Thoracic aorta (tissue), 2 donors: Measurements from ENCODE around the gene G3BP2. TPM values are rescaled to one million over a fixed set of nuclear protein-coding genes. Genes with fewer than 3 reads are reported as not detected.
"Not testable (repeated sequence)": the region's sequence is repeated elsewhere in the genome, so short reads cannot be mapped to it uniquely, and the experiment has no call there.

Experiments used
- ATAC-seq: fragments of 150-250 bp; one replicate; pipeline ENCODE4 v1.8.0; 2017; ENCODE audit warnings: low read depth; ENCODE audit not compliant: insufficient number of reproducible peaks, low FRiP score
- DNase-seq: peaks from one replicate; pipeline ENCODE4 v3.0.0-alpha.2; 2020; ENCODE audit warnings: low spot score
- H3K27ac ChIP-seq, 2 donors: fragments of 200-600 bp; sonication (generic); 1 replicate in 1 of 2; 2 replicates in 1 of 2; pipeline ENCODE4 v1.5.1; 2016; ENCODE audit warnings: mild to moderate bottlenecking in 2 of 2, moderate library complexity in 2 of 2
- H3K27me3 ChIP-seq: fragments of 200-600 bp; sonication (generic); replicated peaks from 2 replicates; pipeline ENCODE4 v1.6.0; 2016; ENCODE audit warnings: mild to moderate bottlenecking; ENCODE audit not compliant: insufficient read depth
- H3K36me3 ChIP-seq: fragments of 200-600 bp; sonication (generic); one replicate; pipeline ENCODE4 v1.5.1; 2016
- H3K4me1 ChIP-seq, 2 donors: fragments of 200-600 bp; sonication (generic); 1 replicate in 1 of 2; 2 replicates in 1 of 2; pipeline versions ENCODE4 v1.5.1 to v1.6.0; 2016; ENCODE audit warnings: low read depth in 2 of 2, mild to moderate bottlenecking in 1 of 2; ENCODE audit not compliant: control insufficient read depth in 1 of 2
- H3K4me3 ChIP-seq: fragments of 200-600 bp; sonication (generic); 2 replicates; pipeline ENCODE4 v1.5.1; 2016; ENCODE audit warnings: mild to moderate bottlenecking
- H3K9me3 ChIP-seq: fragments of 200-600 bp; sonication (generic); 2 replicates; pipeline ENCODE4 v1.5.1; 2016
- CTCF ChIP-seq: fragments of 200-600 bp; sonication (generic); IDR thresholded peaks from one replicate; pipeline ENCODE4 v1.5.1; 2019; ENCODE audit warnings: antibody characterized with exemption
- total RNA-seq, 2 donors: library from RNA; depleted of rRNA; stranded (reverse); fragments of >200 nt; gene quantifications; one replicate each; pipeline versions ENCODE4 v1.1.0 to v1.2.3, GENCODE V29; 2016

Gene G3BP2
- total RNA-seq, 2 donors from 2014 or later: 71.9 to 126 TPM

- peak overlapping the region; percentile 95 to 98 for H3K27ac ChIP-seq
- no peak for TF ChIP-seq CTCF
- peaks cover 16 to 36% of the 10 kb centered on the region in 2 donors for H3K4me1 ChIP-seq
- H3K36me3 ChIP-seq: no peaks in the 10 kb centered on the region
- ATAC-seq (no peak), DNase-seq (no peak)
- H3K9me3 ChIP-seq: no peaks in the 10 kb centered on the region
- H3K27me3 ChIP-seq: no peaks in the 10 kb centered on the region
- peak overlapping the region; percentile 99 for H3K4me3 ChIP-seq
Observed at GRCh38 chr4:75673959-75674328, 733 bp upstream of the G3BP2 start.

GRCh38 chr4:75672461-75673026, 667 bp downstream of the G3BP2 start:
- H3K4me3 ChIP-seq: peak overlapping the region; percentile 99
- peaks cover 21 to 44% of the 10 kb centered on the region in 2 donors for H3K4me1 ChIP-seq
- peak overlapping the region; percentile 95 to 98 for H3K27ac ChIP-seq
- H3K36me3 ChIP-seq: no peaks in the 10 kb centered on the region
- H3K9me3 ChIP-seq: no peaks in the 10 kb centered on the region
- no peaks in the 10 kb centered on the region for H3K27me3 ChIP-seq
- peak; percentile 6 for DNase-seq
- peak; percentile 16 for ATAC-seq
- no peak for TF ChIP-seq CTCF

- ATAC-seq (no peak), DNase-seq (no peak)
- Histone ChIP-seq H3K27me3 (no peaks in the 10 kb centered on the region), H3K9me3 (no peaks in the 10 kb centered on the region), H3K27ac (peak overlapping the region; percentile 95 to 98), H3K4me3 (peak overlapping the region; percentile 99), H3K36me3 (no peaks in the 10 kb centered on the region), H3K4me1 (peaks cover 21 to 50% of the 10 kb centered on the region in 2 donors)
- TF ChIP-seq CTCF: no peak
Observed at GRCh38 chr4:75671802-75672421, 1.3 kb downstream of the G3BP2 start.

GRCh38 chr4:75668596-75668995, 4.6 kb downstream of the G3BP2 start:
- ATAC-seq (no peak), DNase-seq (no peak)
- no peaks in the 10 kb centered on the region for H3K36me3 ChIP-seq
- no peaks in the 10 kb centered on the region for H3K9me3 ChIP-seq
- no peak overlapping the region for H3K27ac ChIP-seq
- H3K27me3 ChIP-seq: no peaks in the 10 kb centered on the region
- H3K4me1 ChIP-seq: peaks cover 28 to 72% of the 10 kb centered on the region in 2 donors
- H3K4me3 ChIP-seq: no peak overlapping the region
- no peak for TF ChIP-seq CTCF

GRCh38 chr4:75667636-75668035, 5.6 kb downstream of the G3BP2 start:
- peaks cover 28 to 72% of the 10 kb centered on the region in 2 donors for H3K4me1 ChIP-seq
- not testable (repeated sequence) for DNase-seq, H3K4me3 ChIP-seq, H3K9me3 ChIP-seq, H3K27me3 ChIP-seq, H3K36me3 ChIP-seq, H3K27ac ChIP-seq, ATAC-seq
